K562 (cell line): Measurements from ENCODE around the gene SLC5A12. TPM values are rescaled to one million over a fixed set of nuclear protein-coding genes. Genes with fewer than 3 reads are reported as not detected.

Experiments
- ATAC-seq: fragments of 200-7000 bp; cut with Tn5 transposase; 3 replicates; pipeline ENCODE4 v1.9.1; 2020; ENCODE audit warnings: moderate library complexity
- BruUV-seq: library from RNA; stranded (reverse); fragments of 400-500 nt; replicated peaks from 2 replicates; lab custom pipeline; 2021; lab: Mats Ljungman, UMichigan
- CTCF ChIA-PET: fragments of 300-600 bp; formaldehyde crosslinking; extraction: SDS; loops from one replicate; lab custom pipeline; 2021; ENCODE audit warnings: low intra/inter-chr PET ratio; lab: Yijun Ruan, JAX
- POLR2A ChIA-PET: fragments of 300-600, 350-650 bp; sonication (Branson Sonifier 250); formaldehyde crosslinking; extraction: SDS; loops from one replicate; lab custom pipeline; 2021; ENCODE audit warnings: antibody characterized with exemption, inconsistent platforms; lab: Yijun Ruan, JAX
- DNase-seq, 4 experiments: peaks; one replicate each; pipeline versions ENCODE4 v3.0.0 to v3.0.0-alpha.2; 2011 to 2018; ENCODE audit warnings: low spot score in 3 of 4, mixed read lengths in 3 of 4; ENCODE audit errors: extremely low read depth in 1 of 4
- FAIRE-seq: peaks from 2 replicates; lab custom pipeline; 2011; peaks lifted over from hg19 to GRCh38; lab: Jason Lieb, UNC
- H2AFZ ChIP-seq: 2 replicates; pipeline ENCODE4 v1.6.0; 2011; ENCODE audit warnings: low read depth, low read length, control low read depth, inconsistent platforms
- H3K27ac ChIP-seq: fragments of 200-600 bp; 3 replicates; pipeline ENCODE4 v1.8.0; 2011; ENCODE audit warnings: low read depth, mild to moderate bottlenecking, control low read depth, inconsistent platforms, low read length, moderate library complexity, mixed read lengths; ENCODE audit errors: extremely low read depth
- H3K27me3 ChIP-seq, 2 experiments: fragments of 300-600 bp in 1 of 2; 2 replicates in 1 of 2; 3 replicates in 1 of 2; pipeline versions ENCODE4 v1.6.0 to v1.8.0; 2011; ENCODE audit warnings: inconsistent platforms in 2 of 2, low read length in 2 of 2, mild to moderate bottlenecking in 1 of 2, mixed read lengths in 1 of 2, moderate library complexity in 1 of 2; ENCODE audit not compliant: control insufficient read depth in 2 of 2, insufficient read depth in 2 of 2
- H3K36me3 ChIP-seq: fragments of 300-600 bp; 3 replicates; pipeline ENCODE4 v1.8.0; 2011; ENCODE audit warnings: mild to moderate bottlenecking, low read length, inconsistent platforms; ENCODE audit not compliant: control insufficient read depth, insufficient read depth
- H3K4me1 ChIP-seq, 2 experiments: fragments of 200-600 bp in 1 of 2; replicated peaks in 1 of 2; 2 replicates in 1 of 2; 3 replicates in 1 of 2; pipeline versions ENCODE4 v1.5.1 to v1.8.0; 2011; ENCODE audit warnings: inconsistent platforms in 2 of 2, low read length in 2 of 2, mild to moderate bottlenecking in 1 of 2, mixed read lengths in 1 of 2, moderate library complexity in 1 of 2; ENCODE audit not compliant: control insufficient read depth in 2 of 2, insufficient read depth in 2 of 2
- H3K4me2 ChIP-seq: 2 replicates; pipeline ENCODE4 v1.6.1; 2011; ENCODE audit warnings: low read length, control low read depth, inconsistent platforms, mixed read lengths; ENCODE audit not compliant: insufficient read depth
- H3K4me3 ChIP-seq: fragments of 200-600 bp; sonication (generic), shearing (Covaris generic); 2 replicates; pipeline ENCODE4 v1.5.1; 2016; ENCODE audit warnings: control low read depth, inconsistent platforms
- H3K79me2 ChIP-seq: fragments of 200-600 bp; 3 replicates; pipeline ENCODE4 v1.8.0; 2011; ENCODE audit warnings: low read length, inconsistent platforms; ENCODE audit not compliant: control insufficient read depth, insufficient read depth
- H3K9ac ChIP-seq, 2 experiments: 2 replicates each; pipeline versions ENCODE4 v1.6.0 to v1.6.1; 2011; ENCODE audit warnings: low read depth in 2 of 2, low read length in 2 of 2, control low read depth in 1 of 2, inconsistent platforms in 1 of 2, mild to moderate bottlenecking in 1 of 2, mixed read lengths in 1 of 2; ENCODE audit not compliant: insufficient read depth in 1 of 2
- H3K9me1 ChIP-seq: one replicate; pipeline ENCODE4 v1.6.0; 2011; ENCODE audit warnings: inconsistent platforms, mild to moderate bottlenecking, low read length, moderate library complexity; ENCODE audit not compliant: control insufficient read depth, insufficient read depth
- H3K9me3 ChIP-seq: replicated peaks from 2 replicates; pipeline ENCODE4 v1.5.1; 2011; ENCODE audit warnings: low read depth, low read length, inconsistent platforms; ENCODE audit not compliant: control insufficient read depth, insufficient read depth
- H4K20me1 ChIP-seq: replicated peaks from 2 replicates; pipeline ENCODE4 v1.6.1; 2011; ENCODE audit warnings: low read length, inconsistent platforms, mixed read lengths; ENCODE audit not compliant: control insufficient read depth, insufficient read depth
- ATF4 ChIP-seq: fragments of 450-650 bp; formaldehyde crosslinking; IDR thresholded peaks from 2 replicates; pipeline ENCODE4 v1.4.0; 2022; ENCODE audit warnings: mild to moderate bottlenecking, moderate library complexity
- BRF1 ChIP-seq: IDR thresholded peaks from 3 replicates; pipeline ENCODE4 v1.6.1; 2011; ENCODE audit warnings: borderline replicate concordance, mild to moderate bottlenecking; ENCODE audit not compliant: insufficient read length; ENCODE audit errors: extremely low read depth
- MBD2 ChIP-seq: sonication (generic); IDR thresholded peaks from 2 replicates; pipeline ENCODE4 v1.6.1; 2016; ENCODE audit warnings: low read depth, borderline replicate concordance
- MTA1 ChIP-seq: fragments of 450-650 bp; IDR thresholded peaks from 2 replicates; pipeline ENCODE4 v1.6.1; 2017; ENCODE audit warnings: borderline replicate concordance
- PHF20 ChIP-seq: fragments of 450-650 bp; IDR thresholded peaks from 2 replicates; pipeline ENCODE4 v1.6.1; 2018; ENCODE audit not compliant: partially characterized antibody
- RB1 ChIP-seq: fragments of 450-650 bp; IDR thresholded peaks from 2 replicates; pipeline ENCODE4 v1.6.1; 2017; ENCODE audit warnings: low read depth, mild to moderate bottlenecking
- RBM25 ChIP-seq: fragments of 200-400 bp; formaldehyde crosslinking; IDR thresholded peaks from 2 replicates; pipeline ENCODE4 v1.6.1; 2018; ENCODE audit warnings: low read length, low read depth, moderate library complexity; ENCODE audit not compliant: severe bottlenecking
- SMAD4 ChIP-seq: fragments of 250-450 bp; sonication (Bioruptor Pico); conservative IDR thresholded peaks from 2 replicates; pipeline ENCODE4 v1.8.0; 2021; ENCODE audit warnings: inconsistent platforms, mild to moderate bottlenecking, moderate library complexity
- TBL1XR1 ChIP-seq, 2 experiments: IDR thresholded peaks; 2 replicates each; pipeline ENCODE4 v1.6.1; 2012; ENCODE audit warnings: improper control_type of control experiment in 2 of 2, low read length in 2 of 2, mild to moderate bottlenecking in 1 of 2
- ZFP1 ChIP-seq: fragments of 450-650 bp; formaldehyde crosslinking; IDR thresholded peaks from 2 replicates; pipeline ENCODE4 v1.4.0; 2020; ENCODE audit warnings: mild to moderate bottlenecking, mixed read lengths
- ZNF408 ChIP-seq: fragments of 250-450 bp; sonication (Bioruptor Pico); IDR thresholded peaks from 2 replicates; pipeline ENCODE4 v1.4.0; 2020; ENCODE audit warnings: low read depth, mild to moderate bottlenecking, moderate library complexity
- ZNF609 ChIP-seq: sonication (generic); formaldehyde crosslinking; IDR thresholded peaks from 2 replicates; pipeline ENCODE4 v1.8.1; 2023; ENCODE audit warnings: missing genetic modification reagents, mild to moderate bottlenecking, borderline replicate concordance
- WGBS: fragments of 100-300 bp; shearing (Covaris generic); methylation state at CpG from one replicate; pipeline ENCODE4 v1.1.6; 2016; ENCODE audit warnings: low coverage, mixed read lengths; ENCODE audit not compliant: insufficient coverage; ENCODE audit errors: missing lambda C conversion rate; 5-methylcytosine and 5-hydroxymethylcytosine counted together
- in situ Hi-C: fragments of 300-500 bp; cut with MboI; formaldehyde crosslinking; loops from 4 replicates; pipeline ENCODE4 v1.15.0; 2018; ENCODE audit warnings: inconsistent platforms, mixed read lengths
- intact Hi-C: fragments of 100-400 bp; cut with micrococcal nuclease; formaldehyde crosslinking; loops from 2 replicates; pipeline ENCODE4 v1.14.2; 2022
- polyA plus RNA-seq, 8 experiments: library from polyadenylated mRNA; depleted of rRNA in 4 of 8; stranded (reverse) in 5 of 8; unstranded in 3 of 8; fragments of >200 nt; fragmentation: Nextera tagmentation in 2 of 8; fragmentation: Illumina TruSeq in 1 of 8; extraction: Ambion mirVana in 2 of 8; extraction: Trizol in 1 of 8; gene quantifications; 2 replicates each; pipeline versions ENCODE4 v1.2.1 to v1.2.3, GENCODE V29; 2011 to 2014; ENCODE audit warnings: inconsistent platforms in 1 of 8, missing spikeins in 1 of 8
- total RNA-seq, 7 experiments: library from RNA; depleted of rRNA in 6 of 7; stranded (reverse); fragments of >200 nt in 6 of 7; fragmentation: Illumina TruSeq in 2 of 7; extraction: Trizol in 2 of 7; gene quantifications; 2 replicates each; pipeline versions ENCODE4 v1.2.1 to v1.2.3, GENCODE V29; 2011 to 2021; ENCODE audit warnings: low replicate concordance in 1 of 7

Gene SLC5A12
- total and polyA plus RNA-seq, 9 of the 15 experiments (the other 6 are each of a cell fraction or from before 2014, with no cell fraction given) = 0.03 to 0.16 (median 0.06) TPM; not detected in 5

GRCh38 chr11:26729284-26729683, 7.4 kb upstream of the SLC5A12 start:
- ChIA-PET CTCF (no interaction called here), POLR2A (no interaction called here)
- Histone ChIP-seq H2AFZ (no peak overlapping the region), H3K36me3 (no peaks in the 10 kb centered on the region), H3K79me2 (no peaks in the 10 kb centered on the region), H3K4me1 (no peaks in the 10 kb centered on the region), H3K27me3 (no peaks in the 10 kb centered on the region), H3K27ac (no peak overlapping the region), H3K9me3 (no peaks in the 10 kb centered on the region), H3K9ac (no peak overlapping the region), H3K4me2 (no peak overlapping the region), H3K4me3 (no peak overlapping the region), H4K20me1 (no peaks in the 10 kb centered on the region), H3K9me1 (no peaks in the 10 kb centered on the region)
- no peak for FAIRE-seq
- ATAC-seq = no peak
- WGBS = 0% methylated on average over 1 of the region's 1 CpG
- DNase-seq = no peak
- no peak for TF ChIP-seq PHF20
- TF ChIP-seq ZNF609 (CRISPR knock-in tag) = no peak
- TF ChIP-seq RB1 = no peak
- no peak for TF ChIP-seq MTA1
- no peak for TF ChIP-seq BRF1
- no peak for TF ChIP-seq MBD2
- no peak for TF ChIP-seq TBL1XR1 (IDR thresholded peaks at IDR 0.05; ENCODE audit: low read length in 2 of 2)
- TF ChIP-seq ZFP1 = no peak
- no peak for TF ChIP-seq SMAD4 (CRISPR knock-in tag)
- no peak for TF ChIP-seq ZNF408 (CRISPR knock-in tag)
- TF ChIP-seq ATF4 = no peak
- no peak for TF ChIP-seq RBM25
- BruUV-seq = no TSS peak
- in situ Hi-C loops = no loop called here
- intact Hi-C loops = no loop called here
